ENCODE data around the gene HAGHL.

GRCh38 chr16:775236-775796, 48.4 kb downstream of the HAGHL start:
- TF ChIP-seq GATA2 (IDR thresholded peaks at IDR 0.05; ENCODE audit: low read depth, low read length) = no peak
- no peak for TF ChIP-seq GATA3 (IDR thresholded peaks at IDR 0.05; ENCODE audit: low read depth, low read length)
